Measurements from ENCODE around the gene CDR2. TPM values are rescaled to one million over a fixed set of nuclear protein-coding genes. Genes with fewer than 3 reads are reported as not detected.

The CDR2 gene
- total RNA-seq, 1 donor from 2014 or later = 57.6 TPM

GRCh38 chr16:22323173-22323958 is 51.1 kb downstream of the CDR2 start:
- Mint-ChIP-seq H3K4me1 (ENCODE audit: low read depth, unreplicated experiment) (no peaks in the 10 kb centered on the region), H3K27ac (ENCODE audit: unreplicated experiment) (no peak overlapping the region), H3K9me3 (ENCODE audit: unreplicated experiment) (no peaks in the 10 kb centered on the region), H3K4me3 (ENCODE audit: unreplicated experiment) (no peak overlapping the region), H3K36me3 (ENCODE audit: low read depth, unreplicated experiment) (peaks cover 8% of the 10 kb centered on the region), H3K27me3 (ENCODE audit: low read depth, unreplicated experiment) (no peaks in the 10 kb centered on the region)
- H3K27me3 ChIP-seq (ENCODE audit: insufficient read depth, low read length) = no peaks in the 10 kb centered on the region
- DNase-seq (ENCODE audit: low read depth) (no peak), FAIRE-seq (no peak)
- peaks cover 45% of the 10 kb centered on the region for H4K20me1 ChIP-seq (ENCODE audit: insufficient read depth, low read length)
- H3K27ac ChIP-seq (ENCODE audit: low read depth, low read length) = no peak overlapping the region
- H3K79me2 ChIP-seq (ENCODE audit: insufficient read depth, low read length) = peaks cover 5% of the 10 kb centered on the region
- TF ChIP-seq, protein P1, sequence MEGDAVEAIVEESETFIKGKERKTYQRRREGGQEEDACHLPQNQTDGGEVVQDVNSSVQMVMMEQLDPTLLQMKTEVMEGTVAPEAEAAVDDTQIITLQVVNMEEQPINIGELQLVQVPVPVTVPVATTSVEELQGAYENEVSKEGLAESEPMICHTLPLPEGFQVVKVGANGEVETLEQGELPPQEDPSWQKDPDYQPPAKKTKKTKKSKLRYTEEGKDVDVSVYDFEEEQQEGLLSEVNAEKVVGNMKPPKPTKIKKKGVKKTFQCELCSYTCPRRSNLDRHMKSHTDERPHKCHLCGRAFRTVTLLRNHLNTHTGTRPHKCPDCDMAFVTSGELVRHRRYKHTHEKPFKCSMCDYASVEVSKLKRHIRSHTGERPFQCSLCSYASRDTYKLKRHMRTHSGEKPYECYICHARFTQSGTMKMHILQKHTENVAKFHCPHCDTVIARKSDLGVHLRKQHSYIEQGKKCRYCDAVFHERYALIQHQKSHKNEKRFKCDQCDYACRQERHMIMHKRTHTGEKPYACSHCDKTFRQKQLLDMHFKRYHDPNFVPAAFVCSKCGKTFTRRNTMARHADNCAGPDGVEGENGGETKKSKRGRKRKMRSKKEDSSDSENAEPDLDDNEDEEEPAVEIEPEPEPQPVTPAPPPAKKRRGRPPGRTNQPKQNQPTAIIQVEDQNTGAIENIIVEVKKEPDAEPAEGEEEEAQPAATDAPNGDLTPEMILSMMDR (IDR thresholded peaks at IDR 0.05; ENCODE audit: insufficient read depth, low read depth, low read length) = no peak
- no peak for TF ChIP-seq EZH2 (IDR thresholded peaks at IDR 0.05; ENCODE audit: insufficient read depth, low read length)
- H3K4me1 ChIP-seq (ENCODE audit: insufficient read depth, low read length) = no peaks in the 10 kb centered on the region
- H3K9me3 ChIP-seq (ENCODE audit: insufficient read depth, low read depth, low read length) = no peaks in the 10 kb centered on the region
- H3K4me3 ChIP-seq (ENCODE audit: insufficient read depth, low read depth, low read length) = no peak overlapping the region
- no peak overlapping the region for H3K9ac ChIP-seq (ENCODE audit: low read length)
- H3K36me3 ChIP-seq (ENCODE audit: insufficient read depth, low read length) = peaks cover 3% of the 10 kb centered on the region
- no peak overlapping the region for H2AFZ ChIP-seq (ENCODE audit: low read depth, low read length)
- H3K4me2 ChIP-seq (ENCODE audit: low read length) = no peak overlapping the region

DNA sequence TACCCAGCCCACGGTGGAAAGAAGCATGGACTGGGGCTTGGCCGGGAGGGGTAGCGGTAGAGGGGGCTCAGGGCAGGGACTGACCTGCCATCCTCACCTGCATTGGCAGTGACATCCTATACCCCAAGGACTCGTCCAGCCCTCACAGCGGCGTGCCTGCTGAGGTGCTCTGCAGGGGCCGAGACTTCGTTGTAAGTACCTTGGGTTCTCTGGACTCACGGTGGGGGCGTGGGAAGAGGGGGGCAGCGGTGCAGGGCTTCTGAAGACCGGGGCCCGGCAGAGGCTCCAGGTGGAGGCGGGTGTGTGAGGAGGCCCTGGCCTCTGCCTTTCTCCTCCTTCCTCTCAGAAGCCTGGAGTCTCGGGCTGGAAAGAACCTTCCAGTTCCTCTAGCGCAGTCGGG is 51.7 kb downstream of the CDR2 start:
- no peaks in the 10 kb centered on the region for H3K4me1 ChIP-seq (ENCODE audit: insufficient read depth, low read length)
- peaks cover 5% of the 10 kb centered on the region for H3K79me2 ChIP-seq (ENCODE audit: insufficient read depth, low read length)
- Mint-ChIP-seq H3K27ac (ENCODE audit: unreplicated experiment) (no peak overlapping the region), H3K4me1 (ENCODE audit: low read depth, unreplicated experiment) (no peaks in the 10 kb centered on the region), H3K9me3 (ENCODE audit: unreplicated experiment) (no peaks in the 10 kb centered on the region), H3K4me3 (ENCODE audit: unreplicated experiment) (no peak overlapping the region), H3K27me3 (ENCODE audit: low read depth, unreplicated experiment) (no peaks in the 10 kb centered on the region), H3K36me3 (ENCODE audit: low read depth, unreplicated experiment) (peaks cover 8% of the 10 kb centered on the region)
- peaks cover 40% of the 10 kb centered on the region for H4K20me1 ChIP-seq (ENCODE audit: insufficient read depth, low read length)
- no peak overlapping the region for H3K9ac ChIP-seq (ENCODE audit: low read length)
- TF ChIP-seq, protein P1 (IDR thresholded peaks at IDR 0.05; ENCODE audit: insufficient read depth, low read depth, low read length) = no peak
- TF ChIP-seq EZH2 (IDR thresholded peaks at IDR 0.05; ENCODE audit: insufficient read depth, low read length) = no peak
- DNase-seq (ENCODE audit: low read depth) = no peak
- H3K36me3 ChIP-seq (ENCODE audit: insufficient read depth, low read length) = peaks cover 3% of the 10 kb centered on the region
- no peak overlapping the region for H3K4me3 ChIP-seq (ENCODE audit: insufficient read depth, low read depth, low read length)
- H2AFZ ChIP-seq (ENCODE audit: low read depth, low read length) = no peak overlapping the region
- FAIRE-seq = no peak
- no peaks in the 10 kb centered on the region for H3K9me3 ChIP-seq (ENCODE audit: insufficient read depth, low read depth, low read length)
- no peak overlapping the region for H3K4me2 ChIP-seq (ENCODE audit: low read length)
- no peaks in the 10 kb centered on the region for H3K27me3 ChIP-seq (ENCODE audit: insufficient read depth, low read length)
- H3K27ac ChIP-seq (ENCODE audit: low read depth, low read length) = no peak overlapping the region

GRCh38 chr16:22322021-22322471 is 52.4 kb downstream of the CDR2 start:
- H3K4me3 Mint-ChIP-seq (ENCODE audit: unreplicated experiment) = no peak overlapping the region
- TF ChIP-seq EZH2 (IDR thresholded peaks at IDR 0.05; ENCODE audit: insufficient read depth, low read length) = no peak
- TF ChIP-seq, protein P1 (IDR thresholded peaks at IDR 0.05; ENCODE audit: insufficient read depth, low read depth, low read length) = no peak
- Histone ChIP-seq H3K9ac (ENCODE audit: low read length) (no peak overlapping the region), H3K27me3 (ENCODE audit: insufficient read depth, low read length) (no peaks in the 10 kb centered on the region), H3K4me2 (ENCODE audit: low read length) (no peak overlapping the region), H2AFZ (ENCODE audit: low read depth, low read length) (no peak overlapping the region), H3K27ac (ENCODE audit: low read depth, low read length) (no peak overlapping the region), H4K20me1 (ENCODE audit: insufficient read depth, low read length) (peaks cover 33% of the 10 kb centered on the region), H3K9me3 (ENCODE audit: insufficient read depth, low read depth, low read length) (no peaks in the 10 kb centered on the region), H3K4me3 (ENCODE audit: insufficient read depth, low read depth, low read length) (no peak overlapping the region), H3K4me1 (ENCODE audit: insufficient read depth, low read length) (no peaks in the 10 kb centered on the region), H3K36me3 (ENCODE audit: insufficient read depth, low read length) (peaks cover 3% of the 10 kb centered on the region), H3K79me2 (ENCODE audit: insufficient read depth, low read length) (peaks cover 5% of the 10 kb centered on the region)
- no peak overlapping the region for H3K27ac Mint-ChIP-seq (ENCODE audit: unreplicated experiment)
- H3K36me3 Mint-ChIP-seq (ENCODE audit: low read depth, unreplicated experiment) = peaks cover 10% of the 10 kb centered on the region
- H3K27me3 Mint-ChIP-seq (ENCODE audit: low read depth, unreplicated experiment) = no peaks in the 10 kb centered on the region
- H3K9me3 Mint-ChIP-seq (ENCODE audit: unreplicated experiment) = no peaks in the 10 kb centered on the region
- no peaks in the 10 kb centered on the region for H3K4me1 Mint-ChIP-seq (ENCODE audit: low read depth, unreplicated experiment)
- DNase-seq (ENCODE audit: low read depth) = no peak
- FAIRE-seq = no peak

Data from astrocyte (in vitro differentiated cells and primary cell).